HepG2 (cell line): ENCODE data around the gene ATP4A. TPM values are rescaled to one million over a fixed set of nuclear protein-coding genes. Genes with fewer than 3 reads are reported as not detected.

Source experiments
- RERE ChIP-seq: IDR thresholded peaks from 2 replicates; pipeline ENCODE4 v1.6.1; 2016; ENCODE audit warnings: low read depth, missing genetic modification reagents, missing compliant biosample characterization
- ZBTB40 ChIP-seq, 2 experiments: fragments of 450-650 bp in 1 of 2; sonication (generic) in 1 of 2; formaldehyde crosslinking in 1 of 2; IDR thresholded peaks; 2 replicates each; pipeline versions ENCODE4 v1.6.1 to v1.8.0; 2016 to 2022; ENCODE audit warnings: antibody characterized with exemption in 1 of 2, mild to moderate bottlenecking in 1 of 2, missing genetic modification reagents in 1 of 2
- ZNF709 ChIP-seq: sonication (generic); formaldehyde crosslinking; IDR thresholded peaks from 2 replicates; pipeline ENCODE4 v1.5.0; 2020; ENCODE audit warnings: mild to moderate bottlenecking, missing genetic modification reagents
- polyA plus RNA-seq, 8 experiments: library from polyadenylated mRNA; depleted of rRNA in 3 of 8; stranded (reverse) in 7 of 8; unstranded in 1 of 8; fragments of >200 nt; fragmentation: Illumina TruSeq in 4 of 8; extraction: Trizol in 4 of 8; gene quantifications; 2 replicates each; pipeline versions ENCODE4 v1.2.1 to v1.2.3, GENCODE V29; 2011 to 2016; ENCODE audit warnings: low read depth in 4 of 8, missing spikeins in 1 of 8, mixed read lengths in 1 of 8; ENCODE audit not compliant: insufficient read depth in 1 of 8
- total RNA-seq, 5 experiments: library from RNA; depleted of rRNA; stranded (reverse); fragments of >200 nt; fragmentation: Illumina TruSeq; extraction: Trizol; gene quantifications; 2 replicates each; pipeline ENCODE4 v1.2.3, GENCODE V29; 2016; ENCODE audit warnings: low read depth in 1 of 5

Gene ATP4A
- total and polyA plus RNA-seq, 2 of the 13 experiments (the other 11 are each of a cell fraction or from before 2014, with no cell fraction given): 0.08 to 0.11 TPM

GRCh38 chr19:35517342-35517741 lies 46.1 kb downstream of the ATP4A start (continued):
- TF ChIP-seq RERE (CRISPR knock-in tag): no peak
- TF ChIP-seq ZBTB40 (IDR thresholded peaks at IDR 0.05): no peak
- no peak for TF ChIP-seq ZBTB40 (CRISPR knock-in tag; IDR thresholded peaks at IDR 0.05)
- TF ChIP-seq ZNF709 (CRISPR knock-in tag): no peak
